Neural crest cell (in vitro differentiated cells): ENCODE measurements around the gene IYD. TPM values are rescaled to one million over a fixed set of nuclear protein-coding genes. Genes with fewer than 3 reads are reported as not detected.

Source experiments
- DNase-seq: peaks from one replicate; pipeline ENCODE4 v3.0.0; 2021; ENCODE audit warnings: low read depth, mixed read lengths, low spot score
- H3K27ac Mint-ChIP-seq: one replicate; pipeline ENCODE4 v1.8.0; 2021; ENCODE audit warnings: mild to moderate bottlenecking, mixed read lengths; ENCODE audit not compliant: unreplicated experiment
- H3K27me3 Mint-ChIP-seq: 2 replicates; pipeline ENCODE4 v1.8.0; 2021; ENCODE audit warnings: low read depth, mild to moderate bottlenecking, mixed read lengths
- H3K36me3 Mint-ChIP-seq: 2 replicates; pipeline ENCODE4 v1.8.0; 2021; ENCODE audit warnings: low read depth, mild to moderate bottlenecking, mixed read lengths
- H3K4me1 Mint-ChIP-seq: 2 replicates; pipeline ENCODE4 v1.8.0; 2021; ENCODE audit warnings: mixed read lengths
- H3K4me3 Mint-ChIP-seq: one replicate; pipeline ENCODE4 v1.8.0; 2021; ENCODE audit warnings: mild to moderate bottlenecking, mixed read lengths
- H3K9me3 Mint-ChIP-seq: 2 replicates; pipeline ENCODE4 v1.8.0; 2021; ENCODE audit warnings: mixed read lengths
- CTCF ChIP-seq: fragments of 200-600 bp; sonication (generic); conservative IDR thresholded peaks from 2 replicates; pipeline ENCODE4 v1.5.0; 2021; ENCODE audit warnings: antibody characterized with exemption, mild to moderate bottlenecking
- total RNA-seq: library from RNA; stranded (reverse); gene quantifications from 2 replicates; pipeline ENCODE4 v1.2.1, GENCODE V29; 2021

Gene IYD
- total RNA-seq, 1 donor from 2014 or later, result not detected

DNA sequence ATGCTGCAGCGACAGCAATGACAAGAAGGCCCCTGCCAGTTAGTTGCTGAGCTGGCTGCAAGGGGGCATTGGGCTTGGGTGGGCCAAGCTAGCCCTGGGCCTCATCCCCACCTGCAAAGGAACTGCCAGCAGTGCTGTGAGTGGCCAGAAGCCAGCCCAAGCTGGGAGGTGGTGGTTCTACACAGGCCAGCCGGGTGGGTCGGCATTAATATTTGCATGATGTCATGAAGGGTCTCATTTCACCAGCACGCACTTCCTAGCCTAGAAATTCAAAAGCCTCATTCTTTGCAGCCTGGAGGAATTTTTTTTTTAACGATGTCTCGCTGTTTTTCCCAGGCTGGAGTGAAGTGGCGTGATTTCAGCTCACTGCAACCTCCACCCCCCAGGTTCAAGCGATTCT, 62.0 kb downstream of the IYD start:
- DNase-seq, result no peak
- Mint-ChIP-seq H3K9me3 (no peaks in the 10 kb centered on the region), H3K4me1 (no peaks in the 10 kb centered on the region), H3K27me3 (no peaks in the 10 kb centered on the region), H3K4me3 (no peak overlapping the region), H3K36me3 (no peaks in the 10 kb centered on the region), H3K27ac (no peak overlapping the region)
- TF ChIP-seq CTCF, result no peak

DNA sequence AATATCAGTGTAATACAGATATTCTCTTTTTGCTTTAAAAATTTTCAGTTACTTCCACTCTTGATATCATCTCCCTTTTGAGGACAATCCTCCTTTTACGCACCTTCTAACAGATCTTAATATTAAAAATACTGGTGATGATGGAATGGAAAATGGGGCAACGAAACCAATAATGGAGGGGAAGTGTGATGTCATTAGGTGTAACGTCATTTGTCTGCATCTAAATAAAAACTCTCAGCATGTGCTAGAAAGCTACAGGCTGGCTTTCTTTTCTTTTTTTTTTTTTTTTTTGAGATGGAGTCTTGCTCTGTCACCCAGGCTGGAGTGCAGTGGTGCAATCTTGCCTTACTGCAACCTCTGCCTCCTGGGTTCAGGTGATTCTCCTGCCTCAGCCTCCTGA, 66.5 kb downstream of the IYD start:
- peaks cover 6% of the 10 kb centered on the region for H3K36me3 Mint-ChIP-seq
- no peaks in the 10 kb centered on the region for H3K27me3 Mint-ChIP-seq
- H3K27ac Mint-ChIP-seq, result no peak overlapping the region
- no peak for DNase-seq
- peaks cover 13% of the 10 kb centered on the region for H3K9me3 Mint-ChIP-seq
- H3K4me1 Mint-ChIP-seq, result no peaks in the 10 kb centered on the region
- H3K4me3 Mint-ChIP-seq, result no peak overlapping the region
- TF ChIP-seq CTCF, result no peak

DNA sequence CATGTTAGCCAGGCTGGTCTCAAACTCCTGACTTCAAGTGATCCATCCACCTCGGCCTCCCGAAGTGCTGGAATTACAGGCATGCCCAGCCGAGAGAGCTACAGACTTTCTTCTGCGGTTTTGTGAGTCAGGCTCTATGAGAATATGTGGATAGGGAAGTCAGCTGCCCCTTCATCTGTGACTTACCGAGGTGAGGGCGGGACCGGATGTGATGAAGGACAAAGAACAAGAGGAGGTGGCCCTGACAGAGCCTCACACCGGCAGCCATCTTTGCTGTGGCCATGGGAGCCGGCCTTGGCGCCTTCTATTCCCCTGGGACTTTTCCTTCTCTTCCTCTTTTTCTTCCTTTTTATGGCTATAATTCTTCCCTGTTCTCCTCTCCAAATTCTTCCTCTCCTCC, 67.0 kb downstream of the IYD start:
- DNase-seq, result no peak
- no peak overlapping the region for H3K27ac Mint-ChIP-seq
- no peaks in the 10 kb centered on the region for H3K4me1 Mint-ChIP-seq
- H3K36me3 Mint-ChIP-seq, result peaks cover 6% of the 10 kb centered on the region
- H3K4me3 Mint-ChIP-seq, result no peak overlapping the region
- H3K27me3 Mint-ChIP-seq, result no peaks in the 10 kb centered on the region
- H3K9me3 Mint-ChIP-seq, result peaks cover 13% of the 10 kb centered on the region
- TF ChIP-seq CTCF, result no peak

- peaks cover 6% of the 10 kb centered on the region for H3K36me3 Mint-ChIP-seq
- H3K9me3 Mint-ChIP-seq, result peaks cover 13% of the 10 kb centered on the region
- no peaks in the 10 kb centered on the region for H3K27me3 Mint-ChIP-seq
- H3K27ac Mint-ChIP-seq, result no peak overlapping the region
- no peaks in the 10 kb centered on the region for H3K4me1 Mint-ChIP-seq
- no peak for DNase-seq
- no peak for TF ChIP-seq CTCF
- no peak overlapping the region for H3K4me3 Mint-ChIP-seq
These were observed 70.6 kb downstream of the IYD start for GRCh38 chr6:150439373-150439772.

DNA sequence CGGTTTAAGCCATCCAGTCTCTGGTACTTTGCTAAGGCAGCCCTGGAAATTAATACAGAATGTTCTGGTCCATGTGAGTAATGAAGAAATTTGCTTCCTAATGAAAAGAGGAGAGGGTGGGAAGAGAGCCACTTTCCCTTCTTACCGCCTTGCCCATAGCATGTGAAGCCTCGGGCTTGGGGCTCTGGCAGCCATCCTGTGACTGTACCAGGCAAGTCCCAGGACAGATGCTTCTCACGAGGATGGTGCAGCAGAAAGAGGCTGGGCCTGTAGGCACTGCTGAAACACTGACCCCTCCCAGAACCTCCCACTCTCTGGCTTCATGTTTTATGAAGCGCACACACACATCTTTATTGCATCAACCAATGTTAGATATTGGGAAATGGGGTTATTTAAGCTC, 74.8 kb downstream of the IYD start:
- no peak for DNase-seq
- TF ChIP-seq CTCF, result no peak
- no peak overlapping the region for H3K4me3 Mint-ChIP-seq
- H3K9me3 Mint-ChIP-seq, result peaks cover 3% of the 10 kb centered on the region
- H3K4me1 Mint-ChIP-seq, result no peaks in the 10 kb centered on the region
- H3K27ac Mint-ChIP-seq, result no peak overlapping the region
- H3K36me3 Mint-ChIP-seq, result peaks cover 3% of the 10 kb centered on the region
- H3K27me3 Mint-ChIP-seq, result no peaks in the 10 kb centered on the region

DNA sequence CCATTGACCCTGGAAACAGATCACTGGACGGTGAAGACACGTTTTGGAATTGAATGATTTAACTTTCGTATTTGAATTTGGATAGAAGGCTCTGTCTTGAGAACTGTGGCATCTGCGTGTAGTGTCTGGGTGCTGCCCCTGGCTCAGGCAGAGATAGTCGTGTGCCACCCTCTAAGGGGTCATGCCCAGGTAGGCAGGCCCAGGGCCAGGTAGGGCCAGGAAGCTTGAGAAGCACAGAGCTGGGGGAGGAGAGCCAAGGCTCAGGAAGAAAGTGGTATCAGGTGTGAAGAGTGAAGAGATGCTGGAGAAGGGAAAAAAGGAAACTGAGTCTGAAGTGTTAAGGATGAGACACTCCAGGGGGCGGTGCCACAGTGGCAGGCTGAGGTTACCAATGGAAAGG, 75.5 kb downstream of the IYD start:
- H3K27me3 Mint-ChIP-seq, result no peaks in the 10 kb centered on the region
- DNase-seq, result no peak
- peaks cover 2% of the 10 kb centered on the region for H3K36me3 Mint-ChIP-seq
- H3K4me1 Mint-ChIP-seq, result no peaks in the 10 kb centered on the region
- H3K4me3 Mint-ChIP-seq, result no peak overlapping the region
- peaks cover 3% of the 10 kb centered on the region for H3K9me3 Mint-ChIP-seq
- TF ChIP-seq CTCF, result no peak
- no peak overlapping the region for H3K27ac Mint-ChIP-seq
